Measurements from ENCODE around the gene FMN1.

- TF ChIP-seq CTCF (IDR thresholded peaks at IDR 0.05 in 8 of 11, conservative IDR thresholded peaks at IDR 0.05 in 3 of 11) = no peak
- TF ChIP-seq POLR2AphosphoS5 (IDR thresholded peaks at IDR 0.05) = no peak
- TF ChIP-seq POLR2A (IDR thresholded peaks at IDR 0.05) = no peak
Observed at GRCh38 chr15:33083232-33084081, 111.1 kb downstream of the FMN1 start.
